ENCODE results near the gene TRIM33. TPM values are rescaled to one million over a fixed set of nuclear protein-coding genes. Genes with fewer than 3 reads are reported as not detected.

Gene TRIM33
- total RNA-seq, 1 donor from 2014 or later = 52.8 TPM

DNA sequence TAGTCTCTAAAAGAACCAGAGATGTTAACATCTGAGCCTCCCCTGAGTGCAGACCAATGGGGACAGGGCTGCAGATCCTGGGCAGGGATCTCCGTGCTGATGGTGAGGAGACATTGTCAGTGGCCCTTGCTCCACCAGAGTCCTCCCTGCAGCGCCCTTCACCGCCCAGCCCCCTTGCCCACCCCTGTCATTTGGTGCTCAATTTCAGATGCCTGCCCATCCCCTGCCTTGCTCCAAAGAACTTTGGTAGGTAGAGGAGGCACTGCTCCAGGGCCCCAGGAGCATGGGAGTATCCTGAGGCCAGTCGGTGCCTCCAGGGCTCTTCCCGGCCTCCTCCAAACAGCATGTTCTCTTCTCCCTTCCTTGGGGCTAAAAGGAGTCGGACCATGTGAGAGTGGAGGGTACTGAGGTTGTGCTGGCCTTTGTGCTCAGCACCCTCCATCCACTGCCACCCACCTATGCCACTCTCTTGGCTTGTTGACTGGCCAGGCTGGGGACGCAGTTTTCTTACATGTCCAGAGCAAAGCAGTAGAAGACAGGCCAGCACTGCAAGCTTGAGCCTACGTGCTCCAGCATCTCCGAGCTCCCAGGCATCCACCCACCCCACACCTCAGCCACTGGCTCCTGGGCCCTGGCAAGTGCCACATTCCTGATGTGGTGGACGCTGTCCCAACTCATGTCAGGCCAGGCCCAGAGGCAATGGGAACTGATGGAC is 160.1 kb downstream of the TRIM33 start:
- no peak for DNase-seq (ENCODE audit: low read depth, low spot score)
- Mint-ChIP-seq H3K27ac (ENCODE audit: unreplicated experiment) (no peak overlapping the region), H3K4me1 (peaks cover 4% of the 10 kb centered on the region), H3K27me3 (ENCODE audit: low read depth) (no peaks in the 10 kb centered on the region), H3K36me3 (ENCODE audit: low read depth) (no peaks in the 10 kb centered on the region), H3K4me3 (no peak overlapping the region), H3K9me3 (no peaks in the 10 kb centered on the region)
- no peak for TF ChIP-seq CTCF (conservative IDR thresholded peaks at IDR 0.05)

DNA sequence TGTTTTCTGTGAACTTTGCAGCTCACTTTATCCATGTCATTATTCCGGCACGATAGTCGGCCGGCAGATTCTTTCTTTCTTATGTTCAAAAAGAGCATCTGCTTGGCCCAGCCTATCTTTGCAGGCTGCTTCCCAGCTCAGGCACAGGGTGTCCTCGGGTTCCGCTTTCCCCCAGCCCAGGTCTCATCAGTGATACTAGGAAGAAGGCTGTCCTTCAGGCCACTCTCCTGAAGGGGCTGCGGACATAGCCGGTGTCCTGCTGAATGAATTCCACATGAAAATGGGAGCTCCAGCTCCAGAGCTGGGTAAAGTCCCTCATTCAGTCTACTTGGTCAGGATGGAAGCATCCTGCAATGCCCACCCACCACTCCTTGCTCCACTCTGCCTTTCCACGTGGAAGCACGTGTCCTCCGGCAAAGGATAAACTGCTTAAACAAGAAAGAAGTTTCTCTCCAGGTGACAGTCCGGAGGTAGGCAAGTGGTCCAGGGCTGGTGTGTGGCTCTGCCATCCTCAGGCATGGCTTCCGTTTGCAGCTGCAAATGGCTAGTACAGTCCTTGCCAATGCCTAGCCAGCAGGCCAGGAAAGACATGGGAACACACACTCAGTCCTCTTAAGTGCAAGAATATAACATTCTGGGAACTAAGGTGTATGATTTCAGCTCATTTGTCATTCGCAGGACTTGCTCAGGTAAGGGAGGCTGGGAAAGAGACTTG is 161.0 kb downstream of the TRIM33 start:
- no peak for DNase-seq (ENCODE audit: low read depth, low spot score)
- Mint-ChIP-seq H3K9me3 (no peaks in the 10 kb centered on the region), H3K36me3 (ENCODE audit: low read depth) (no peaks in the 10 kb centered on the region)

GRCh38 chr1:114347431-114348209 is 163.4 kb downstream of the TRIM33 start:
- H3K9me3 Mint-ChIP-seq = no peaks in the 10 kb centered on the region
- H3K27me3 Mint-ChIP-seq (ENCODE audit: low read depth) = no peaks in the 10 kb centered on the region
- DNase-seq (ENCODE audit: low read depth, low spot score) = no peak
- H3K4me3 Mint-ChIP-seq = no peak overlapping the region
- no peaks in the 10 kb centered on the region for H3K36me3 Mint-ChIP-seq (ENCODE audit: low read depth)
- TF ChIP-seq CTCF (conservative IDR thresholded peaks at IDR 0.05) = no peak
- no peak overlapping the region for H3K27ac Mint-ChIP-seq (ENCODE audit: unreplicated experiment)
- peaks cover 8% of the 10 kb centered on the region for H3K4me1 Mint-ChIP-seq

More for the DNA sequence above, 161.0 kb downstream of the TRIM33 start:
- Mint-ChIP-seq H3K27ac (ENCODE audit: unreplicated experiment) (no peak overlapping the region), H3K4me1 (peaks cover 8% of the 10 kb centered on the region), H3K4me3 (no peak overlapping the region), H3K27me3 (ENCODE audit: low read depth) (no peaks in the 10 kb centered on the region)
- no peak for TF ChIP-seq CTCF (conservative IDR thresholded peaks at IDR 0.05)

- H3K4me3 Mint-ChIP-seq = peak overlapping the region; percentile 88
- peak; percentile 100 for TF ChIP-seq CTCF (conservative IDR thresholded peaks at IDR 0.05)
- H3K27me3 Mint-ChIP-seq (ENCODE audit: low read depth) = no peaks in the 10 kb centered on the region
- peak overlapping the region; percentile 96 for H3K27ac Mint-ChIP-seq (ENCODE audit: unreplicated experiment)
- H3K36me3 Mint-ChIP-seq (ENCODE audit: low read depth) = no peaks in the 10 kb centered on the region
- peaks cover 8% of the 10 kb centered on the region for H3K4me1 Mint-ChIP-seq
- DNase-seq (ENCODE audit: low read depth, low spot score) = peak; percentile 100
- no peaks in the 10 kb centered on the region for H3K9me3 Mint-ChIP-seq
These were observed 164.4 kb downstream of the TRIM33 start for GRCh38 chr1:114346480-114347029.

DNA sequence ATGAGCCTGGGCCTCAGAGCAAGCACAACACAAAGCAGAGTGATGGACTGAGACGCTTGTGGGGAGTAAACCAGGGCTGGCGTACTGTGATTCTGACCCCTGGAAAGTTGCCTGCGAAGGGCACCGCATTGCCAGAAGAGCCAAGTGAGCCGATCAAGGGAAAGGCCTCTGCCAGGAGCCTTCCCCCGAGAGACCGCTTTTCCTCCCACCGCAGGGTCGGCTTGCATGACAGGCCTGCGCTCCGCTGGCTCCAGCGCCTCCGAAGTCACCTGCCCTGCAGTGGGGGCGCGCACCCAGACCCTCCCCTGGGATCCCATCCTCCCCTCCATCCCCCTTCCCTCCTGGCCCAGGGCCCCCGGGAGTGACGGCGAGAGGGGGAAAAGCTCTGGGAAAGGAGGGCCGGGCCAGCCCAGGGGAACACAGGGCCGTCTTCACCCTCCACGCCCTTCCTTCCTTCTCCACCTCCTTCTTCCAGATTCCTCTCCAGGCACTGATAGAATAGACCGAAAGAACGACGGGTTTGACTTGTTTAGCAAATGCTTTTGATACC is 165.0 kb downstream of the TRIM33 start:
- Mint-ChIP-seq H3K9me3 (no peaks in the 10 kb centered on the region), H3K4me3 (peak overlapping the region; percentile 88), H3K4me1 (peaks cover 8% of the 10 kb centered on the region), H3K36me3 (ENCODE audit: low read depth) (no peaks in the 10 kb centered on the region), H3K27ac (ENCODE audit: unreplicated experiment) (peak overlapping the region; percentile 96), H3K27me3 (ENCODE audit: low read depth) (no peaks in the 10 kb centered on the region)
- TF ChIP-seq CTCF (conservative IDR thresholded peaks at IDR 0.05) = no peak
- peak; percentile 13 for DNase-seq (ENCODE audit: low read depth, low spot score)

Data from neural crest cell (in vitro differentiated cells).